PC-9 (cell line): ENCODE results near the gene PDE3B. TPM values are rescaled to one million over a fixed set of nuclear protein-coding genes. Genes with fewer than 3 reads are reported as not detected.

Source experiments
- BruUV-seq: library from RNA; stranded (reverse); fragments of 400-500 nt; replicated peaks from 2 replicates; lab custom pipeline; 2021; lab: Mats Ljungman, UMichigan
- CTCF ChIA-PET: fragments of 300-600 bp; sonication (Branson Sonifier 250); formaldehyde crosslinking; loops from one replicate; lab custom pipeline; 2022; ENCODE audit warnings: antibody characterized with exemption; lab: Charles Lee
- POLR2A ChIA-PET: fragments of 300-600 bp; sonication (Branson Sonifier 250); formaldehyde crosslinking; loops from one replicate; lab custom pipeline; 2022; ENCODE audit warnings: antibody characterized with exemption; ENCODE audit not compliant: unreplicated experiment; lab: Charles Lee
- DNase-seq, 2 experiments: peaks; one replicate each; pipeline versions ENCODE4 v3.0.0 to v3.0.0-alpha.2; 2015 to 2022; ENCODE audit warnings: mixed read lengths in 1 of 2
- H2AFZ ChIP-seq: fragments of 200-600 bp; sonication (generic); 2 replicates; pipeline ENCODE4 v1.8.1; 2017; ENCODE audit warnings: antibody characterized with exemption
- H3F3A ChIP-seq: fragments of 200-600 bp; sonication (generic); 2 replicates; pipeline ENCODE4 v1.8.1; 2017; ENCODE audit warnings: antibody characterized with exemption, mild to moderate bottlenecking, low read depth; ENCODE audit not compliant: insufficient read depth
- H3K27ac ChIP-seq: fragments of 200-600 bp; sonication (generic); 2 replicates; pipeline ENCODE4 v1.6.1; 2016; ENCODE audit warnings: mixed run types
- H3K27me3 ChIP-seq: fragments of 200-600 bp; sonication (generic); 2 replicates; pipeline ENCODE4 v1.6.1; 2016; ENCODE audit warnings: low read depth, mixed run types; ENCODE audit not compliant: insufficient read depth
- H3K36me3 ChIP-seq: fragments of 200-600 bp; sonication (generic); 2 replicates; pipeline ENCODE4 v1.6.1; 2016; ENCODE audit warnings: low read depth, mixed run types
- H3K4me1 ChIP-seq: fragments of 200-600 bp; sonication (generic); replicated peaks from 2 replicates; pipeline ENCODE4 v1.6.1; 2016; ENCODE audit warnings: mixed run types; ENCODE audit not compliant: insufficient read depth
- H3K4me2 ChIP-seq: fragments of 200-600 bp; sonication (generic); 2 replicates; pipeline ENCODE4 v1.6.1; 2017; ENCODE audit warnings: mixed run types
- H3K4me3 ChIP-seq: fragments of 200-600 bp; sonication (generic); 2 replicates; pipeline ENCODE4 v1.6.1; 2016; ENCODE audit warnings: mixed run types
- H3K79me2 ChIP-seq: fragments of 200-600 bp; sonication (generic); 2 replicates; pipeline ENCODE4 v1.6.1; 2017; ENCODE audit warnings: low read depth, mixed run types
- H3K9me2 ChIP-seq: fragments of 200-600 bp; sonication (generic); 2 replicates; pipeline ENCODE4 v1.8.1; 2017; ENCODE audit warnings: mild to moderate bottlenecking; ENCODE audit not compliant: insufficient read depth
- H3K9me3 ChIP-seq: fragments of 200-600 bp; sonication (generic); 2 replicates; pipeline ENCODE4 v1.8.1; 2016; ENCODE audit warnings: low read depth; ENCODE audit not compliant: insufficient read depth
- H4K20me1 ChIP-seq: fragments of 200-600 bp; sonication (generic); 2 replicates; pipeline ENCODE4 v1.8.1; 2017; ENCODE audit not compliant: insufficient read depth
- CTCF ChIP-seq: fragments of 200-600 bp; sonication (generic); conservative IDR thresholded peaks from 2 replicates; pipeline ENCODE4 v1.6.1; 2017; ENCODE audit warnings: mixed run types, antibody characterized with exemption, mild to moderate bottlenecking, moderate library complexity
- EZH2 ChIP-seq: fragments of 200-600 bp; sonication (generic); IDR thresholded peaks from 2 replicates; pipeline ENCODE4 v1.8.0; 2017; ENCODE audit warnings: antibody characterized with exemption, low read depth
- intact Hi-C: fragments of 100-400 bp; cut with micrococcal nuclease; formaldehyde crosslinking; loops from one replicate; pipeline ENCODE4 v1.10.0; 2022; ENCODE audit not compliant: unreplicated experiment
- total RNA-seq: library from RNA; stranded (reverse); gene quantifications from 2 replicates; pipeline ENCODE4 v1.2.3, GENCODE V29; 2021

The PDE3B gene
- total RNA-seq, 1 experiment from 2014 or later = not detected

DNA sequence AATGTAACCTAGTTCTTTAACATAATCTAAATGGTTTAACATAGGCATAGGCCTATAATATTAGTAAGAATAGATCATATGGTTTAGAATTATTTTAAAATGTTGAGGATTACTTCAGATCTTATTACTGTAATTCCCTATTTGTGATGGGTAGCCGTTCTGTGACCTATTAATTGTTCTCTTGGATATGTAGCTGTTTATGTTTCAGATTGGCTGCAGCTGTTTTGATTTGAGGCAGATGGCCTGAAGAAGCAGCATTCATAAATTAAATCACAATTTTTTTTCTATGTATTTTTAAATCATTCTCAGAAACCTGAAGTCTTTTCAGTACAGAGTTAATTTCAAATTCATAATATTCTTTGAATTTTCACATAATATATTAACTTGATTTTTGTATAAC is 104.5 kb downstream of the PDE3B start:
- Histone ChIP-seq H4K20me1 (no peaks in the 10 kb centered on the region), H3K4me2 (no peak overlapping the region), H3K4me1 (no peaks in the 10 kb centered on the region), H3K9me2 (no peaks in the 10 kb centered on the region), H3K36me3 (no peaks in the 10 kb centered on the region), H3K4me3 (no peak overlapping the region), H3F3A (no peaks in the 10 kb centered on the region), H2AFZ (no peak overlapping the region), H3K27ac (no peak overlapping the region), H3K27me3 (no peaks in the 10 kb centered on the region), H3K9me3 (no peaks in the 10 kb centered on the region), H3K79me2 (no peaks in the 10 kb centered on the region)
- BruUV-seq = no TSS peak
- POLR2A ChIA-PET = no interaction called here
- CTCF ChIA-PET = no interaction called here
- TF ChIP-seq EZH2 (no peak), CTCF (no peak)
- no peak for DNase-seq
- intact Hi-C loops = no loop called here

DNA sequence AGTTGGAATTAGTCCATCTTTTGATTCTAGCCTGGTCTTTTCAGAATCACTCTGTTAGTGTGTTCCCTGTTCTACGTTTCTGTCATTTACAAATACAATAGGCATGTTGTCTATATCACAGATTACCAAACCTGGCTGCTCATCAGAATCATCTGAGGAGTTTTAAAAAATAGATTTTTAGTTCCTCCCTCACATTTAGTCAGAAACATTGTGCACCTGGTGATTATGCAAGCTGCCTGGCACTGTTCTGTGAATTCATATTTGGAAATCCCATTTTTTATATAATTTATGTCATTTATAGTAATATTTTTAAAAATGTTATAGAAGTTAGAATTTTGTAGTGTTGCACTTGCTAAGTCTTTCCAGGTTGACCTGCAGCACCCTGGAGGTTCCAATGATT is 107.3 kb downstream of the PDE3B start:
- no TSS peak for BruUV-seq
- no peaks in the 10 kb centered on the region for H3K9me2 ChIP-seq
- no peak overlapping the region for H2AFZ ChIP-seq
- H3K36me3 ChIP-seq = no peaks in the 10 kb centered on the region
- H3K4me2 ChIP-seq = no peak overlapping the region
- TF ChIP-seq EZH2 (no peak), CTCF (no peak)
- no peaks in the 10 kb centered on the region for H3K79me2 ChIP-seq
- no peak overlapping the region for H3K4me3 ChIP-seq
- intact Hi-C loops = no loop called here
- no peak for DNase-seq
- POLR2A ChIA-PET = no interaction called here
- no peaks in the 10 kb centered on the region for H3K27me3 ChIP-seq
- CTCF ChIA-PET = no interaction called here
- H3K27ac ChIP-seq = no peak overlapping the region
- no peaks in the 10 kb centered on the region for H4K20me1 ChIP-seq
- no peaks in the 10 kb centered on the region for H3K9me3 ChIP-seq
- no peaks in the 10 kb centered on the region for H3K4me1 ChIP-seq
- H3F3A ChIP-seq = no peaks in the 10 kb centered on the region

DNA sequence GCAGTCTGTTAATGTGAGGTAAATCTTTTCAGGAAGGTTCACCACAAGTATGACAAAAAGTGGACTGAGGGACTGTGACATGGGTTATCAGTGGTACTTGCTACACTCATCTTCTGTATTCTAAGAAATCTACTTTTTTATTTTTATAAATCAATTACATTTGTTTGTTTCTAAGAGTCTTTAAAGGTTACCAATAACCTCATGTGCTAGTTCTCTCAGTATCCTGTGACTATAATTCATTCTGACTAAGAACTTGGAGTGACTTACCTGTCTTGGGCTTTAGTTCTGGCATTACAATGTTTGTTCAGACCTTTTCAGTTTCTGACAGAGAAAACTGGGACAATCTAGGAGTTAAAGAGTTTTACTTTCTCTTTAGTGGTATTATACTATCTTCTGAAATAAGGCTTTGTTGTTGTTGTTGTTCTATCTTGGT is 108.4 kb downstream of the PDE3B start:
- H3K36me3 ChIP-seq = no peaks in the 10 kb centered on the region
- H3F3A ChIP-seq = no peaks in the 10 kb centered on the region
- H3K4me3 ChIP-seq = no peak overlapping the region
- H3K4me1 ChIP-seq = no peaks in the 10 kb centered on the region
- CTCF ChIA-PET = interaction anchor here (0.6 kb wide), 1 partner anchor 603 kb away, joined by 5 read pairs; no protein-coding TSS in a partner anchor
- no peaks in the 10 kb centered on the region for H4K20me1 ChIP-seq
- H3K27ac ChIP-seq = no peak overlapping the region
- no peaks in the 10 kb centered on the region for H3K9me2 ChIP-seq
- BruUV-seq = no TSS peak
- H2AFZ ChIP-seq = no peak overlapping the region
- POLR2A ChIA-PET = no interaction called here
- no peak for DNase-seq
- no peak for TF ChIP-seq EZH2
- no peak for TF ChIP-seq CTCF
- H3K27me3 ChIP-seq = no peaks in the 10 kb centered on the region
- H3K9me3 ChIP-seq = no peaks in the 10 kb centered on the region
- intact Hi-C loops = no loop called here
- no peak overlapping the region for H3K4me2 ChIP-seq
- H3K79me2 ChIP-seq = no peaks in the 10 kb centered on the region
